Measurements from ENCODE around the gene CYP46A1. TPM values are rescaled to one million over a fixed set of nuclear protein-coding genes. Genes with fewer than 3 reads are reported as not detected.
A peak's percentile ranks its signal among the peaks of the same experiment; 100 is the strongest.

CYP46A1 gene
- total and polyA plus RNA-seq, 8 donors = 1.2 to 6.8 (median 5.5) TPM

DNA sequence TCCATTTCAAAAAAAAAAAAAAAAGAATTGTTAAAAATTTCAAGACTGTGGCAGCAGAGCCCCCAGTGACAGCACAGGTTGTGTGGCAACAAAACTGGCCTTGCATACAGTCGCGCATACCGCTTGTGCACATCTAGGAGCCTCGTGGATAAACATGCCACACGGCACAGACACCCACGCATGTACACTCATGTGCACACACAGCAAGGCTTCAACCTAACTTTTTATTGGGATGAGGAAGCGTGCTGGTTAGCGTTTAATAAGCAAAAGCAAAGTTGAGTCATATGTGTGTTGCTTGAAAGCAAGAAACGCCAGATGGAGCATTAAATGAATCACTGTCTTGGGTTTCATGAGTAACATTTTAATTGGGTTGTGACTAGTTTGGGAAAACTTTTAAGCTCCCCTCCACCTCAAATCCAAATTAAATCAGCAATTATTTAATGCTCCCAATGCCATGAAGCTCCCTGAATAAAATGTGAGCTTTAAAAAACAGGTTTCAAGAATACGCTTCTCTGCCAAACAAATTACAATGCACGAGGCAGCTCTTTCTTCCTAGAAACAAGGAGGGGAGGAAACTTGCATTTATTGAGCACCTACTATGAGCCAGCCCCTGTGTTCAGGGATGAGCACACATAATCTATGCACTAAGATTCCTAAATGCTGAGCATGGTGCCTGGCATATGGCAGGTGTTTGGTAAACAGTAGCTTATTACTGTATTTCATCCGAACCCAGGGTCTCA, 73.4 kb downstream of the CYP46A1 start:
- peaks cover 0 to 16% of the 10 kb centered on the region in 2 donors for H3K27me3 ChIP-seq
- TF ChIP-seq, protein P1, sequence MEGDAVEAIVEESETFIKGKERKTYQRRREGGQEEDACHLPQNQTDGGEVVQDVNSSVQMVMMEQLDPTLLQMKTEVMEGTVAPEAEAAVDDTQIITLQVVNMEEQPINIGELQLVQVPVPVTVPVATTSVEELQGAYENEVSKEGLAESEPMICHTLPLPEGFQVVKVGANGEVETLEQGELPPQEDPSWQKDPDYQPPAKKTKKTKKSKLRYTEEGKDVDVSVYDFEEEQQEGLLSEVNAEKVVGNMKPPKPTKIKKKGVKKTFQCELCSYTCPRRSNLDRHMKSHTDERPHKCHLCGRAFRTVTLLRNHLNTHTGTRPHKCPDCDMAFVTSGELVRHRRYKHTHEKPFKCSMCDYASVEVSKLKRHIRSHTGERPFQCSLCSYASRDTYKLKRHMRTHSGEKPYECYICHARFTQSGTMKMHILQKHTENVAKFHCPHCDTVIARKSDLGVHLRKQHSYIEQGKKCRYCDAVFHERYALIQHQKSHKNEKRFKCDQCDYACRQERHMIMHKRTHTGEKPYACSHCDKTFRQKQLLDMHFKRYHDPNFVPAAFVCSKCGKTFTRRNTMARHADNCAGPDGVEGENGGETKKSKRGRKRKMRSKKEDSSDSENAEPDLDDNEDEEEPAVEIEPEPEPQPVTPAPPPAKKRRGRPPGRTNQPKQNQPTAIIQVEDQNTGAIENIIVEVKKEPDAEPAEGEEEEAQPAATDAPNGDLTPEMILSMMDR (IDR thresholded peaks at IDR 0.05) = no peak
- H3K4me3 ChIP-seq = no peak overlapping the region
- H3K36me3 ChIP-seq = no peaks in the 10 kb centered on the region
- H3K4me1 ChIP-seq = peaks cover 16 to 21% of the 10 kb centered on the region in 2 donors
- DNase-seq (peak in 1 of 4 donors; percentile 11), ATAC-seq (peak; percentile 21)
- H3K27ac ChIP-seq = no peak overlapping the region
- no peaks in the 10 kb centered on the region for H3K9me3 ChIP-seq
- intact Hi-C loops (cut with DNase I) = no loop called here

DNA sequence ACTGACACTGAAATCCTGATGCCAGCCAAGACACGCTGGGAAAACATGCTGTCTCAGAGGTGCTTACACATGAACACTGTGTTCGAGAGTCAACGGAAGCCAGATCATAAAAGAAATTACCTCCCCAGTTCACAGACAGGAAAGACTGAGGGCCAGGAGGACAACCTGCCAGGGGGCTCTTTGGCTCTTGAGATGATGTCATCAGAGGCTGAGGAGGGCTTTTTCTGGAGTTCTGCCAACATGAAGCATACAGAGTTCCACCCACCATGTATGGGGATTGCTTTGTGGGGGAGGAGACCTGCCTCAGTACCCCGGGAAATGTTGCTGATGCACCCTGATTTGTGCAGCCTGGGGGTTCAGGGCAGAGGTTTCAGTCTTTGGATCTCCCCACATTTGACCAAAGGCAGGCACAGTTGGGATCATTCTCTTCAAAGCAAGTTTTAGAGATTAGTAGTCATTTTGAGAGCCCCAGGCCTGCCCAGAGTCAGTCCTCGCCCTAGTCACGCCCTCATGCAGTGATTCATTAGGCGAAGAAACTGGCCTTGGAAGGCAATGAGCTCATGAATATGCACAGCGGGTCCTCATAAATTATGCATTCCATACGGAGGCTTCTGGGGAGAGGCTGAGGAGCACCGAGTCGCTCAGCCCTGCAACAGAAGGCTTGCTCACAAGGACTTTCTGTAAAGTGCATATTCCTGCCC, 74.2 kb downstream of the CYP46A1 start:
- ATAC-seq (peak; percentile 36), DNase-seq (peak in 1 of 4 donors; percentile 33)
- Histone ChIP-seq H3K27me3 (peaks cover 0 to 10% of the 10 kb centered on the region in 2 donors), H3K36me3 (no peaks in the 10 kb centered on the region), H3K27ac (no peak overlapping the region), H3K9me3 (no peaks in the 10 kb centered on the region), H3K4me1 (peaks cover 12 to 16% of the 10 kb centered on the region in 2 donors), H3K4me3 (no peak overlapping the region)
- TF ChIP-seq, protein P1 (IDR thresholded peaks at IDR 0.05) = no peak
- intact Hi-C loops (cut with DNase I) = no loop called here

DNA sequence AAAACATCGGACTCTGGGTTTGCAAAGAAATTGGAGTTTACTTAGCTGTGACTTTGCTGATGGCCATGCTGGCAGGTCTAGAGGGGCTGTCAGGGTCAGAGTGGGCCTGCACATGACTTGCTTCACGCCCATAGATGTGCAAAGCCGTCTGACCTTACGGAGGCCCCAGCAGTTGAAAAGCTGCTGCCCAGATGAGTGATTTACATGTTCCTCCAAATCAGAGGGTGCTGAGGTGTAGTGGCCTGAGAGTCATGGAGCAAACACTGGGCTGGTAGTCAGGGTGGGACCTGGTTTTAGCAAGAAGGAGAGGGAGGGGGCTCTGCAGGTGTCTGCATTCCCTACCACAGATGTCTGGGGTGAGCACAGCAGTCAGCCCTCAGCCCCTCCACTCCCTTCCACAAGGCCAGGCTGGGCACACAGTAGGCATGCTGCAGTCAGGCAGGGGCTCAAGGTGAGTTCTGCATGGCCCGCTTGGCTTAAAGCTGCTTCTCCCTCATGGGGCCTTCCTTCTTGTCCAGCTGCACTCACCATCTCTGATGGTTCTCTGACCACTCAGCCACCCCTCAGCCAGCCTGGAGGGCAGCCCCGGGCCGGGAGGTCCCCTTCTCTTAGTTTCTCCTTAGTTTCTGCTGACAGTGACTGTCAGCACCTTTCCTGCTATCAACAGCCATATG, 74.9 kb downstream of the CYP46A1 start:
- no peak for ATAC-seq
- H3K4me1 ChIP-seq = peaks cover 10 to 12% of the 10 kb centered on the region in 2 donors
- no peak overlapping the region for H3K4me3 ChIP-seq
- no peaks in the 10 kb centered on the region for H3K9me3 ChIP-seq
- peak overlapping the region in 1 of 2 donors; percentile 13 for H3K27ac ChIP-seq
- TF ChIP-seq, protein P1 (IDR thresholded peaks at IDR 0.05) = no peak
- H3K27me3 ChIP-seq = peaks cover 0 to 3% of the 10 kb centered on the region in 2 donors
- intact Hi-C loops (cut with DNase I) = no loop called here
- no peaks in the 10 kb centered on the region for H3K36me3 ChIP-seq
- no peak for DNase-seq

DNA sequence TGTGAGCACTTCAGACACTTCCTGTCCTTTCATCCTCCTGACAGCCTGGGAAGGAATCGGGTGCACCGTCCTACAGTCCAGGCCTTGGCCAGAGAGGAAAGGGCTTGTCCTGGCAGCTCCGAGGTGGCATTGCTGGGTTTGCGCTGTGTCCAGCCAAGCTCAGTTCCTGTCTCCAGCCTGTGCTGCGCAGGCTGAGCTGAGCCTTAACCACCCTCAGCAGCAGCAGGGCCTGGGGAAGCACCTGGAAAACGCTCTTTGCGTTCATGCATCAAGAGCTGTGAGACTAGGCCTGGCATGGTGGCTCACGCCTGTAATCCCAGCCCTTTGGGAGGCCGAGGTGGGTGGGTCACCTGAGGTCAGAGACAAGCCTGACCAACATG, 75.4 kb downstream of the CYP46A1 start:
- no peaks in the 10 kb centered on the region for H3K36me3 ChIP-seq
- intact Hi-C loops (cut with DNase I) = no loop called here

More for the DNA sequence above, 75.4 kb downstream of the CYP46A1 start:
- Histone ChIP-seq H3K9me3 (no peaks in the 10 kb centered on the region), H3K4me3 (no peak overlapping the region), H3K27me3 (no peaks in the 10 kb centered on the region), H3K4me1 (peaks cover 5 to 12% of the 10 kb centered on the region in 2 donors), H3K27ac (peak overlapping the region in 1 of 2 donors; percentile 13)
- peak in 1 of 4 donors; percentile 26 for DNase-seq
- no peak for ATAC-seq
- TF ChIP-seq, protein P1 (IDR thresholded peaks at IDR 0.05) = no peak
